Astrocyte of the spinal cord (primary cell): ENCODE measurements around the gene HDC.

Experiments
- DNase-seq: peaks from one replicate; pipeline ENCODE4 v3.0.0; 2011; ENCODE audit warnings: low read depth, low spot score
- H3K4me3 ChIP-seq: 2 replicates; pipeline ENCODE4 v1.5.1; 2011; ENCODE audit warnings: low read depth, mild to moderate bottlenecking, low read length, moderate library complexity
- CTCF ChIP-seq: IDR thresholded peaks from 2 replicates; pipeline ENCODE4 v1.5.1; 2012; ENCODE audit warnings: low read depth, mild to moderate bottlenecking, low read length, inconsistent platforms
- in situ Hi-C: cut with HindIII; loops from 2 replicates; pipeline ENCODE4 v1.10.0; 2017; ENCODE audit warnings: low sequenced_read_pairs

The HDC gene

GRCh38 chr15:50289749-50290148 is 24.2 kb upstream of the HDC start:
- no peak for TF ChIP-seq CTCF
- in situ Hi-C loops = no loop called here

GRCh38 chr15:50287324-50288116 is 22.0 kb upstream of the HDC start:
- no peak for DNase-seq
- no peak for TF ChIP-seq CTCF
- H3K4me3 ChIP-seq = no peak overlapping the region
- in situ Hi-C loops = no loop called here

More at GRCh38 chr15:50289749-50290148, 24.2 kb upstream of the HDC start:
- H3K4me3 ChIP-seq = no peak overlapping the region
- no peak for DNase-seq

- no peak overlapping the region for H3K4me3 ChIP-seq
- no peak for TF ChIP-seq CTCF
- DNase-seq = no peak
- in situ Hi-C loops = no loop called here
These were observed 15.9 kb upstream of the HDC start for GRCh38 chr15:50281427-50281826.

- no peak for TF ChIP-seq CTCF
- in situ Hi-C loops = no loop called here
- H3K4me3 ChIP-seq = no peak overlapping the region
- DNase-seq = peak; percentile 6
These were observed 14.7 kb upstream of the HDC start for GRCh38 chr15:50280271-50280670.

GRCh38 chr15:50278496-50278895 is 13.0 kb upstream of the HDC start:
- no peak overlapping the region for H3K4me3 ChIP-seq
- no peak for TF ChIP-seq CTCF
- DNase-seq = no peak
- in situ Hi-C loops = no loop called here

- no peak for TF ChIP-seq CTCF
- no peak overlapping the region for H3K4me3 ChIP-seq
- DNase-seq = no peak
- in situ Hi-C loops = no loop called here
These were observed 11.8 kb upstream of the HDC start for GRCh38 chr15:50277370-50277769.
